ENCODE results near the gene GSPT1.
"Not testable (repeated sequence)": the region's sequence is repeated elsewhere in the genome, so short reads cannot be mapped to it uniquely, and the experiment has no call there.

The GSPT1 gene

GRCh38 chr16:11924046-11924445, 8.3 kb upstream of the GSPT1 start:
- not testable (repeated sequence) for H3K27ac Mint-ChIP-seq; H3K4me1 Mint-ChIP-seq (ENCODE audit: low read depth); H3K27me3 Mint-ChIP-seq; H3K36me3 Mint-ChIP-seq (ENCODE audit: low read depth); H3K9me3 Mint-ChIP-seq; H3K4me3 Mint-ChIP-seq

GRCh38 chr16:11916524-11917285, 949 bp upstream of the GSPT1 start:
- no peaks in the 10 kb centered on the region for H3K27me3 Mint-ChIP-seq
- H3K4me3 Mint-ChIP-seq = peak overlapping the region; percentile 86
- peak overlapping the region; percentile 86 for H3K27ac Mint-ChIP-seq
- peaks cover 35% of the 10 kb centered on the region for H3K4me1 Mint-ChIP-seq (ENCODE audit: low read depth)
- peaks cover 28% of the 10 kb centered on the region for H3K36me3 Mint-ChIP-seq (ENCODE audit: low read depth)
- no peaks in the 10 kb centered on the region for H3K9me3 Mint-ChIP-seq

- peaks cover 48% of the 10 kb centered on the region for H3K4me1 Mint-ChIP-seq (ENCODE audit: low read depth)
- peaks cover 39% of the 10 kb centered on the region for H3K36me3 Mint-ChIP-seq (ENCODE audit: low read depth)
- H3K9me3 Mint-ChIP-seq = no peaks in the 10 kb centered on the region
- peak overlapping the region; percentile 99 for H3K4me3 Mint-ChIP-seq
- H3K27ac Mint-ChIP-seq = peak overlapping the region; percentile 98
- no peaks in the 10 kb centered on the region for H3K27me3 Mint-ChIP-seq
Measured at GRCh38 chr16:11915114-11915643, 577 bp downstream of the GSPT1 start.

- Mint-ChIP-seq H3K4me1 (ENCODE audit: low read depth) (peaks cover 55% of the 10 kb centered on the region), H3K4me3 (peak overlapping the region; percentile 99), H3K36me3 (ENCODE audit: low read depth) (peaks cover 42% of the 10 kb centered on the region), H3K27me3 (no peaks in the 10 kb centered on the region), H3K9me3 (no peaks in the 10 kb centered on the region), H3K27ac (peak overlapping the region; percentile 98)
Measured at GRCh38 chr16:11914210-11915113, 1.3 kb downstream of the GSPT1 start.

GRCh38 chr16:11913425-11914079, 2.2 kb downstream of the GSPT1 start:
- Mint-ChIP-seq H3K27ac (peak overlapping the region; percentile 98), H3K36me3 (ENCODE audit: low read depth) (peaks cover 49% of the 10 kb centered on the region), H3K4me1 (ENCODE audit: low read depth) (peaks cover 59% of the 10 kb centered on the region), H3K27me3 (no peaks in the 10 kb centered on the region), H3K9me3 (no peaks in the 10 kb centered on the region), H3K4me3 (peak overlapping the region; percentile 99)

GRCh38 chr16:11909653-11910545, 5.9 kb downstream of the GSPT1 start:
- H3K4me3 Mint-ChIP-seq = no peak overlapping the region
- peaks cover 79% of the 10 kb centered on the region for H3K4me1 Mint-ChIP-seq (ENCODE audit: low read depth)
- peak overlapping the region; percentile 18 for H3K27ac Mint-ChIP-seq
- peaks cover 75% of the 10 kb centered on the region for H3K36me3 Mint-ChIP-seq (ENCODE audit: low read depth)
- H3K9me3 Mint-ChIP-seq = no peaks in the 10 kb centered on the region
- H3K27me3 Mint-ChIP-seq = no peaks in the 10 kb centered on the region

- no peak overlapping the region for H3K4me3 Mint-ChIP-seq
Measured at GRCh38 chr16:11907160-11907970, 8.4 kb downstream of the GSPT1 start.

GRCh38 chr16:11903906-11904305, 11.8 kb downstream of the GSPT1 start:
- Mint-ChIP-seq H3K27me3 (no peaks in the 10 kb centered on the region), H3K9me3 (no peaks in the 10 kb centered on the region), H3K4me1 (ENCODE audit: low read depth) (peaks cover 70% of the 10 kb centered on the region), H3K4me3 (no peak overlapping the region), H3K27ac (no peak overlapping the region), H3K36me3 (ENCODE audit: low read depth) (peaks cover 51% of the 10 kb centered on the region)

More at GRCh38 chr16:11907160-11907970, 8.4 kb downstream of the GSPT1 start:
- no peaks in the 10 kb centered on the region for H3K27me3 Mint-ChIP-seq
- H3K4me1 Mint-ChIP-seq (ENCODE audit: low read depth) = peaks cover 74% of the 10 kb centered on the region
- H3K27ac Mint-ChIP-seq = no peak overlapping the region
- H3K9me3 Mint-ChIP-seq = no peaks in the 10 kb centered on the region
- H3K36me3 Mint-ChIP-seq (ENCODE audit: low read depth) = peaks cover 65% of the 10 kb centered on the region

GRCh38 chr16:11901091-11901490, 14.7 kb downstream of the GSPT1 start:
- Mint-ChIP-seq H3K36me3 (ENCODE audit: low read depth) (peaks cover 50% of the 10 kb centered on the region), H3K4me1 (ENCODE audit: low read depth) (peaks cover 70% of the 10 kb centered on the region), H3K27ac (peak overlapping the region; percentile 21), H3K9me3 (no peaks in the 10 kb centered on the region), H3K4me3 (no peak overlapping the region), H3K27me3 (no peaks in the 10 kb centered on the region)

GRCh38 chr16:11896486-11897176, 19.1 kb downstream of the GSPT1 start:
- peaks cover 44% of the 10 kb centered on the region for H3K4me1 Mint-ChIP-seq (ENCODE audit: low read depth)
- H3K9me3 Mint-ChIP-seq = no peaks in the 10 kb centered on the region
- peaks cover 46% of the 10 kb centered on the region for H3K36me3 Mint-ChIP-seq (ENCODE audit: low read depth)
- no peak overlapping the region for H3K4me3 Mint-ChIP-seq
- no peak overlapping the region for H3K27ac Mint-ChIP-seq
- H3K27me3 Mint-ChIP-seq = no peaks in the 10 kb centered on the region

- Mint-ChIP-seq H3K4me1 (ENCODE audit: low read depth) (peaks cover 17% of the 10 kb centered on the region), H3K27me3 (no peaks in the 10 kb centered on the region), H3K36me3 (ENCODE audit: low read depth) (peaks cover 50% of the 10 kb centered on the region), H3K27ac (no peak overlapping the region), H3K9me3 (no peaks in the 10 kb centered on the region), H3K4me3 (no peak overlapping the region)
Measured at GRCh38 chr16:11893571-11893970, 22.2 kb downstream of the GSPT1 start.

GRCh38 chr16:11892761-11893160, 23.0 kb downstream of the GSPT1 start:
- Mint-ChIP-seq H3K4me1 (ENCODE audit: low read depth) (peaks cover 13% of the 10 kb centered on the region), H3K4me3 (no peak overlapping the region), H3K27ac (no peak overlapping the region), H3K36me3 (ENCODE audit: low read depth) (peaks cover 47% of the 10 kb centered on the region), H3K9me3 (no peaks in the 10 kb centered on the region), H3K27me3 (no peaks in the 10 kb centered on the region)

Data from stimulated activated naive CD8-positive, alpha-beta T cell treated with anti-CD3 and anti-CD28 coated beads, Interleukin-15, Interleukin-2, amounts not matched to agents 100 ng/mL and 50 ng/mL, for 24 hours (primary cell).